ENCODE data around the gene ANXA4. TPM values are rescaled to one million over a fixed set of nuclear protein-coding genes. Genes with fewer than 3 reads are reported as not detected.

The ANXA4 gene
- total and polyA plus RNA-seq, 2 of the 13 experiments (the other 11 are each of a cell fraction or from before 2014, with no cell fraction given): 155 to 168 TPM

DNA sequence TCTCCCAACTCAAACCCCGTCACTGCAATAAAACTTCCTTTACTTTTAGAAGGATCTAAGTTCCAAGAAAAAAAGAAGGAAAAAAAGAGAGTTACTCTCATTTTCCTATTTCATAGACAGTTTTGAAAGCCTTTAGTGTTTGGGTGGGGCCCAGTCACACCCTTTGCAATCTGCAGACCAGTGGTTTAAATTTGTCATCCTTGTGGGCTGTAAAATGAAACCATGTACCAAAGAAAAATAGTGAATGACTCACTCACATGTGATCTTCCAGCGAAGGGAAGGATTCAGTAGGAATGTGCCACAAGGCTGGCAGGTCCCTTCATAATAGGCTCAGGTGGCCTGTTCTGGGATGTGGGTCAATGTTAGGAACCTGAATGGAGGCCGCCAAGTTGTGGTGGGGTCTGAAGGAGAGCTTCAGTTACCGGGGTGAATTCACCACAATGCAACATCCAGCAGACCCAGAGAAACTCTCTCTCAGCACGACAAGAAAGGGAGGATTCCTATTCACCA is 28.3 kb downstream of the ANXA4 start:
- FAIRE-seq (no peak), ATAC-seq (peak; percentile 27; the same call in 1 of the 3 replicates), DNase-seq (ENCODE audit: low spot score) (peak; percentile 68)
- peaks cover 4 to 19% of the 10 kb centered on the region in 2 experiments; a peak in 4 of 5 replicates for H3K36me3 ChIP-seq (replicated peaks in 1 of 2; ENCODE audit: control insufficient read depth in 1 of 2, insufficient read depth in 2 of 2, low read length in 2 of 2)
- H2AFZ ChIP-seq (ENCODE audit: low read length): no peak overlapping the region
- ChIA-PET POLR2A (interaction anchor here (1.3 to 3.2 kb wide), 2 partner anchors 12 to 29 kb away, joined by 3 to 15 read pairs; partner anchors contain the start of gene ANXA4), CTCF (ENCODE audit: low intra/inter-chr PET ratio, low total read pairs) (no interaction called here)
- intact Hi-C loops (cut with micrococcal nuclease; ENCODE audit: unreplicated experiment): no loop called here
- WGBS (ENCODE audit: low lambda C conversion rate): 92% methylated on average over 5 of the region's 5 CpGs
- no TSS peak for BruUV-seq (replicated peaks)
- H3K9ac ChIP-seq (ENCODE audit: insufficient read depth, low read depth, low read length): no peak overlapping the region
- H3K9me3 ChIP-seq (ENCODE audit: low read length): no peaks in the 10 kb centered on the region
- H3K4me1 ChIP-seq (ENCODE audit: insufficient read depth, low read length): peaks cover 61% of the 10 kb centered on the region
- no peak overlapping the region for H3K4me2 ChIP-seq (ENCODE audit: low read depth, low read length)
- 0 out of 2 replicates have a peak, but pooled peaks cover 3% of the 10 kb centered on the region for H4K20me1 ChIP-seq (ENCODE audit: insufficient read depth, low read length)
- H3K79me2 ChIP-seq (ENCODE audit: insufficient read depth, low read length): peaks cover 49% of the 10 kb centered on the region
- no peak overlapping the region for H3K4me3 ChIP-seq (replicated peaks in 1 of 3; ENCODE audit: insufficient read depth in 1 of 3, low read depth in 2 of 3, low read length in 3 of 3)
- in situ Hi-C loops (cut with HindIII; ENCODE audit: extremely low pct_ligation_motif_present, low pct_unique_long_range_greater_than_20kb): no loop called here
- no peak overlapping the region for H3K27ac ChIP-seq (ENCODE audit: extremely low read length, insufficient read depth, low read length)
- no peaks in the 10 kb centered on the region for H3K27me3 ChIP-seq (ENCODE audit: control insufficient read depth in 1 of 2, insufficient read depth in 2 of 2, low read length in 2 of 2)
- peak in 1 of 2 experiments; percentile 30; a peak in 1 of 4 replicates for TF ChIP-seq EP300 (IDR thresholded peaks at IDR 0.05; ENCODE audit: low read depth in 2 of 2, low read length in 2 of 2)
- TF ChIP-seq EP300 (CRISPR knock-in tag; IDR thresholded peaks at IDR 0.05; ENCODE audit: borderline replicate concordance): no peak
- no peak for TF ChIP-seq SMARCC2 (IDR thresholded peaks at IDR 0.05)
- TF ChIP-seq SAP130 (CRISPR knock-in tag; IDR thresholded peaks at IDR 0.05; ENCODE audit: low read depth): peak; percentile 36; the same call in 1 of the 2 replicates
- TF ChIP-seq, protein P1, sequence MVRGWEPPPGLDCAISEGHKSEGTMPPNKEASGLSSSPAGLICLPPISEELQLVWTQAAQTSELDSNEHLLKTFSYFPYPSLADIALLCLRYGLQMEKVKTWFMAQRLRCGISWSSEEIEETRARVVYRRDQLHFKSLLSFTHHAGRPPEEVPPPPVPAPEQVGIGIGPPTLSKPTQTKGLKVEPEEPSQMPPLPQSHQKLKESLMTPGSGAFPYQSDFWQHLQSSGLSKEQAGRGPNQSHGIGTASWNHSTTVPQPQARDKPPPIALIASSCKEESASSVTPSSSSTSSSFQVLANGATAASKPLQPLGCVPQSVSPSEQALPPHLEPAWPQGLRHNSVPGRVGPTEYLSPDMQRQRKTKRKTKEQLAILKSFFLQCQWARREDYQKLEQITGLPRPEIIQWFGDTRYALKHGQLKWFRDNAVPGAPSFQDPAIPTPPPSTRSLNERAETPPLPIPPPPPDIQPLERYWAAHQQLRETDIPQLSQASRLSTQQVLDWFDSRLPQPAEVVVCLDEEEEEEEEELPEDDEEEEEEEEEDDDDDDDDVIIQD (CRISPR knock-in tag; IDR thresholded peaks at IDR 0.05; ENCODE audit: low read depth): no peak
- no peak for TF ChIP-seq ATF7-NPFF (CRISPR knock-in tag; IDR thresholded peaks at IDR 0.05; ENCODE audit: low read depth)
- TF ChIP-seq, protein P2, sequence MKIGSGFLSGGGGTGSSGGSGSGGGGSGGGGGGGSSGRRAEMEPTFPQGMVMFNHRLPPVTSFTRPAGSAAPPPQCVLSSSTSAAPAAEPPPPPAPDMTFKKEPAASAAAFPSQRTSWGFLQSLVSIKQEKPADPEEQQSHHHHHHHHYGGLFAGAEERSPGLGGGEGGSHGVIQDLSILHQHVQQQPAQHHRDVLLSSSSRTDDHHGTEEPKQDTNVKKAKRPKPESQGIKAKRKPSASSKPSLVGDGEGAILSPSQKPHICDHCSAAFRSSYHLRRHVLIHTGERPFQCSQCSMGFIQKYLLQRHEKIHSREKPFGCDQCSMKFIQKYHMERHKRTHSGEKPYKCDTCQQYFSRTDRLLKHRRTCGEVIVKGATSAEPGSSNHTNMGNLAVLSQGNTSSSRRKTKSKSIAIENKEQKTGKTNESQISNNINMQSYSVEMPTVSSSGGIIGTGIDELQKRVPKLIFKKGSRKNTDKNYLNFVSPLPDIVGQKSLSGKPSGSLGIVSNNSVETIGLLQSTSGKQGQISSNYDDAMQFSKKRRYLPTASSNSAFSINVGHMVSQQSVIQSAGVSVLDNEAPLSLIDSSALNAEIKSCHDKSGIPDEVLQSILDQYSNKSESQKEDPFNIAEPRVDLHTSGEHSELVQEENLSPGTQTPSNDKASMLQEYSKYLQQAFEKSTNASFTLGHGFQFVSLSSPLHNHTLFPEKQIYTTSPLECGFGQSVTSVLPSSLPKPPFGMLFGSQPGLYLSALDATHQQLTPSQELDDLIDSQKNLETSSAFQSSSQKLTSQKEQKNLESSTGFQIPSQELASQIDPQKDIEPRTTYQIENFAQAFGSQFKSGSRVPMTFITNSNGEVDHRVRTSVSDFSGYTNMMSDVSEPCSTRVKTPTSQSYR (CRISPR knock-in tag; IDR thresholded peaks at IDR 0.05; ENCODE audit: borderline replicate concordance): no peak
- TF ChIP-seq REXO4 (CRISPR knock-in tag; IDR thresholded peaks at IDR 0.05; ENCODE audit: borderline replicate concordance): no peak
- no peak for TF ChIP-seq RFX1 (IDR thresholded peaks at IDR 0.05)
- no peak for TF ChIP-seq KLF11 (CRISPR knock-in tag; IDR thresholded peaks at IDR 0.05)
- TF ChIP-seq ZNF160 (CRISPR knock-in tag; IDR thresholded peaks at IDR 0.05): no peak
- TF ChIP-seq, protein P3, sequence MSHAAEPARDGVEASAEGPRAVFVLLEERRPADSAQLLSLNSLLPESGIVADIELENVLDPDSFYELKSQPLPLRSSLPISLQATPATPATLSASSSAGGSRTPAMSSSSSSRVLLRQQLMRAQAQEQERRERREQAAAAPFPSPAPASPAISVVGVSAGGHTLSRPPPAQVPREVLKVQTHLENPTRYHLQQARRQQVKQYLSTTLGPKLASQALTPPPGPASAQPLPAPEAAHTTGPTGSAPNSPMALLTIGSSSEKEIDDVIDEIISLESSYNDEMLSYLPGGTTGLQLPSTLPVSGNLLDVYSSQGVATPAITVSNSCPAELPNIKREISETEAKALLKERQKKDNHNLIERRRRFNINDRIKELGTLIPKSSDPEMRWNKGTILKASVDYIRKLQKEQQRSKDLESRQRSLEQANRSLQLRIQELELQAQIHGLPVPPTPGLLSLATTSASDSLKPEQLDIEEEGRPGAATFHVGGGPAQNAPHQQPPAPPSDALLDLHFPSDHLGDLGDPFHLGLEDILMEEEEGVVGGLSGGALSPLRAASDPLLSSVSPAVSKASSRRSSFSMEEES (CRISPR knock-in tag; IDR thresholded peaks at IDR 0.05): peak; percentile 76; the same call in 1 of the 2 replicates
- no peak for TF ChIP-seq CREB1 (IDR thresholded peaks at IDR 0.05)
- TF ChIP-seq CREB1 (CRISPR knock-in tag; IDR thresholded peaks at IDR 0.05): peak; percentile 39; the same call in 1 of the 2 replicates
- peak; percentile 16 for TF ChIP-seq TEAD3 (CRISPR knock-in tag; optimal IDR thresholded peaks at IDR 0.05; ENCODE audit: borderline replicate concordance)
- TF ChIP-seq SIX4 (CRISPR knock-in tag; IDR thresholded peaks at IDR 0.05): 0 out of 2 replicates have a peak, but pooled peaks have one; percentile 25
- TF ChIP-seq FOSL2 (CRISPR knock-in tag; IDR thresholded peaks at IDR 0.05): peak; percentile 88

Measured in HepG2 (cell line).